HG03066 (cell line): ENCODE data around the gene SYNM.

Source experiments
- ATAC-seq: cut with Tn5 transposase; IDR thresholded peaks from one replicate; pipeline ENCODE4 v1.9.1; 2021; ENCODE audit warnings: low read depth; ENCODE audit not compliant: unreplicated experiment

The SYNM gene

DNA sequence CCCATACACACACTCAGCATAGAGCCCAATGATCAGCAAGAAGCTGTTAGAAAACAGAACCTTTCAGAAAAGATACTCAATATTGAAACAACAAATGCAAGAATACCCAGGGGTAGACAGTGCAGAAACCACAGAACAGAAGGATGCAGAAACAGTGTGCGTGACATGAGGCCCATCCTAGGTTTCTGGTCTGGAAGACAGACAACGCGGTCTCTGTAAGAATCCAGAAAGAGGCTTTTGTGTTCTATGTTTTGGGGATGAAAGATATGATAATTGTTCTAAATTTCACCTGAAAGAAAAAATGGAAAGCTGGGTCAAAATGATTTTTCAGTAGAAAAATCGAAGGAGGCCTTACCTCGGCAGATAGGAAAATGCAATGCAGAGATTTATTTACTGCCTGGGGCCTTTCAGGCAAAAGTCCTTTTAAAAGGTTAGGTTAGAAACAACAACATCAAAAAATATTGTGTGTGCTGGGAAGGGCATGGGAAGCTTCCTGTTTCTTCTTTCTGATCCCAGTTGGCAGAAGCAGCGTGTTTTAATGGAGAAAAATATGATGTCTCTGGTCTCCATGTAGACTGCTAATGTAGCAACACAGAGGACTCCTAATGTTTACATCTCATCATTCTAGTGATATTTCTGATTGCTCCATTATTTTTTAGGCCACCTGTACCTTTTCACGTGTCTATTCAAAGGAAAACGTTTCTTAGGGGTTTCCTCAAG lies 17.0 kb downstream of the SYNM start:
- ATAC-seq, result no peak

DNA sequence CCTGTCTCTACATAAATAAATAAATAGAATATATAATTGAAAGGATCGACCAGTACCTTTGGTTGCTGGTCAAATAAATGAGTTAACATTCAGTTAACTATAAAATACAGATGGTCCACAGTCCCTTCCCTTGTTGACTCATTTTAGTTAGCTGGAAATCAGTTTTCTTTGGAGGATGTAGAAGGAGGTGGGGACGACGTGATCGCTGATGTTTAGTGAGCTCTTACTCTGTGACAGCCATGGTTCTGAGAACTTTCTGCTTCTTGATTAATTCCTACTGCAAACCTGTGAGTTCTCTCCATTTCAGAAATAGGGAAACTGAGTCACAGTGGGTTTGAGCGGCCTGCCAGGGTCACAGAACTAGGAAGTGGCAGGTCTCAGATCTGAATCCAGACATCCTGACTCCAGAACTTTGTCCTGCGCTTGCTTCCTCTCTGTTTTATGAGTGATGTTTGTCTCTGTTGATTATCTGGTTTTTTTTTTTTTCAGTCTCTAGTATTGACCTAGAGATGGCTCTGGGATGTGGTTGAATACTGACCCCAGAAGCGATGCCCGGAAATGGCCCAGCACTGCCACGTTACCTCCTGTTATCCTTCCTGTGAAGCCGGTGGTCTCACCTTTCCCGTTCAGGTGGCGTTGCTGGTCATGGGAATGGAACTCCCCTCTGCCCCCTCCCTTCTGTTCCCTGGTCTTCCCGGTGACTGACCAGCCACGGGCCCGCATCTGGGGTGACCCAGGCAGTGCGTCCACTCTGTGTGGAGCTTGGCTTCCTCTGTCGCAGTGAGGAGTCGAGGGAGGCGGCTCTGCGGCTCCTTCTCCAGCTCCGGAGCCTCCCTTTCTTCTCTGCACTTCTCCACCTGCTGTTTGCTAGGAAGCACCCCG lies 18.2 kb downstream of the SYNM start:
- no peak for ATAC-seq

DNA sequence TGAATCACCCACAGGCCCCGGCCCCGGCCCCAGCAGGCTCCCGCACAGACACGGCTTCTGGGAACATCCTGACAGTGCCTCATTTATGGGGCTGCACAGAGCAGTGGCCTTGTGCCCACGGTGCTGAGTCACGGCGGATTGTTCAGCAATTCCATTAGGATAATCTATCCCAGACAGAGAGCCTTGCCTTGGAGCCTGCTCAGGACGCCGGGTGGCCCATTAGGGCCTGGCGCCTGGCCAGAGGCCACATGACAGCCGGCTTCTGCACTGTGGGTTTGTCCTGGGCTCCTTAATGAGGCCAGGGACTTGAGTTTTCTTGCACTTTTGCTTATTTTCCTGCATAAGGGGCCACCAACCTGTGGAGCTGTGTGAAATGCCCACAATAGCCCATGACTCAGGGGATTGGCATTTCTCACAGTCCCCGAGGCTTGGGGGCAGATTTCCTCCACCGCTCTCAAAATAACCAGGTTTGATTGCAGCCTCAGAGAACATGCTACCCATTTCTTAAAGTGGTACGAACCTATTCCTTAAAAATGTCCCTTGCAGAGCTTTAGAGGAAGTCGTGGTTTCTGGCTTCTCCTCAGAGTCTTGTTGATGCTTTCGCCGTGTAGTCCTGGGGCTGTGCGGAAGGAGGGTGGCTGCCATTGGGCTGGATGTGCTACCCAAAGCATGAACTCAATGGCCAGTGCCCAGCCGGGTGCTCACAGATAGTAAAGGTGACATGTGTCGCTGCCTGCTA lies 19.0 kb downstream of the SYNM start:
- ATAC-seq, result no peak

GRCh38 chr15:99124641-99125040 lies 19.8 kb downstream of the SYNM start:
- ATAC-seq, result no peak

DNA sequence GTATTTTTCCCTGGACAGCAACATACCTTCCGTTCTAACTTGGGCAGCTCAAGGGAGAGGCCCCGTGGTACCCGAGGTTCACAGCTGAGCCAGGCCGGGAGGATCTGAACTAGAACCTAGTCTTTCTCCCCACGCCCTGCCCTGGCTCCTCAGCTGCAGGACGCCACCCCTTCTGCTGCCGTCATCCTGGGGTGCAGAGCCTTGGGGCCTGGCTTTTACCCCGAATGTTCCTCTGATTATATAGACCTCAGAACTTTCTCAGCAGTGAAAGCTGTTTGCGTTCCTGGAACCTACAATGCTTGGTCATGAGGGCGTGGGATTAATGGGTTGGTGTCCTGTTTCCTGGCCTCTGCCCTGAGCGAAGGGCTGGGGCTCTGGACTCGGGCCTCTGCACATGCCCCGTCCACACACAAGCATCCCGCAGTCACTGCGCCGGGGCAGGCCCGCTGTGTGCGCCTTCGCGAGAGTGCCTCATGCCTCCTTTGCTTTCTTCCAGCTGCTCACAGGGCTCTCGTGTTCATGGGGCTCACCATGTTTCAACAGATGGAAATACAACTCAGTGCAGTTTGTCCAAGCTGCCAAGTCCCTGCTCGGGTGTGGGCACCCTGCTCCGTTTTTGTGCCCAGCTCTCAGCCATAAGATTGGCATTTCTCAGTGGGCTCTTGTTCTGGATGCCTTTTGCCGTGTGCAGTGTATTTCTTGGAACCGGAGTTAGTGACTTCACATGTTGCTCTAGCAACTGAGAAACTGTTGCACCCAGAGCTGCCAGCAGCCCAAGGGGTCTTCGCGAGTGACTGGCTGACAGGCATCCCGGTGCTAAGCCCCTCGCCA lies 20.4 kb downstream of the SYNM start:
- ATAC-seq, result no peak

GRCh38 chr15:99126131-99126588 lies 21.3 kb downstream of the SYNM start:
- ATAC-seq, result no peak

DNA sequence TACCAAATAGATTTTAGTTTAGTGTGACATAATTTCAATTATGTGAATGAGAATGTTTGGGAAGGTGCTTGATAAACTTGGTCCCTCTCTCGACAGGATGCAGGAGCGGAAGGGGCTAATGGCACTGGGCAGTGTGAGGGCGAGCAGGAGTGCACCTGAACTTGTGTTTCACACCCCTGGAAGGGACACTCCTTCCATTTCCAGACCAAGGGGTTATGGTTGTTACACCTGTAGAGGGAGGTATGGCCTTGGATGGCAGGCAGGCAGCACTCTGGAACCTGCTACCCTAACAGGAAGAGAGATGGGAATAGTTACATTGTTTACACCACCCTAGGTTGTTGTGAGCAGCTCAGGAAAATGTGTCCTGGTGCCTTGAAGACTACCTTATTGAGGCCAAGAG lies 22.1 kb downstream of the SYNM start:
- no peak for ATAC-seq

GRCh38 chr15:99127773-99128172 lies 22.9 kb downstream of the SYNM start:
- no peak for ATAC-seq

DNA sequence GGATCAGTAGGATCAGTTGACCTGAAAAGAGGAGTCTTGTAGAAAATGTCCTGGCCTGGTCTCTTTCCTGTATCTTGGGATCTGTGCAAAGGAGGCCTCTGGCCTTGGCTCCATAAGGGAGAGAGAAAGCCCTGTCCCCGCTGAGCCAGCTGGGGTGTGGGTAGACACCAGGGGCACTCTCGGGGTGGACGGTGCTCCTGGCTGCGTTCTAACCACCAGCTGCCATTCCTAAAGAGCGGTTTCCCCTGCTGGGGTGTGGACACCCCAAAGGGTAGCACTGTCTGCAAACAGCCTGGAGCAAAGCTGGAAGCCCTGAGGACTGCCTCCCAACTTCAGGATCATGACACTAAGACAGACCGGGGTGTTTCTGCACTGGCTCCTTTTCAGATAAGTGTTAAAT lies 23.5 kb downstream of the SYNM start:
- no peak for ATAC-seq

GRCh38 chr15:99129644-99130043 lies 24.8 kb downstream of the SYNM start:
- no peak for ATAC-seq

DNA sequence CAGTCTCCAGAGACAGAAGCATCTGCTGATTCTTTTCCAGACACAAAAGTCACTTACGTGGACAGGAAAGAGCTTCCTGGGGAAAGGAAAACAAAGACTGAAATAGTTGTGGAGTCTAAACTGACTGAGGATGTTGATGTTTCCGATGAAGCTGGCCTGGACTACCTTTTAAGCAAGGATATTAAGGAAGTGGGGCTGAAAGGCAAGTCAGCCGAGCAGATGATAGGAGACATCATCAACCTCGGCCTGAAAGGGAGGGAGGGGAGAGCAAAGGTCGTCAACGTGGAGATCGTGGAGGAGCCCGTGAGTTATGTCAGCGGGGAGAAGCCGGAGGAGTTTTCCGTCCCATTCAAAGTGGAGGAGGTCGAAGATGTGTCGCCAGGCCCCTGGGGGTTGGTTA lies 25.4 kb downstream of the SYNM start:
- ATAC-seq, result no peak

GRCh38 chr15:99130765-99131440 lies 26.0 kb downstream of the SYNM start:
- ATAC-seq, result no peak

GRCh38 chr15:99131441-99132023 lies 26.7 kb downstream of the SYNM start:
- no peak for ATAC-seq

GRCh38 chr15:99132122-99132521 lies 27.2 kb downstream of the SYNM start:
- ATAC-seq, result no peak

GRCh38 chr15:99132634-99133287 lies 27.9 kb downstream of the SYNM start:
- ATAC-seq, result no peak

- no peak for ATAC-seq
Observed at GRCh38 chr15:99134317-99134821, 29.5 kb downstream of the SYNM start.

GRCh38 chr15:99135194-99135593 lies 30.3 kb downstream of the SYNM start:
- peak; percentile 69 for ATAC-seq

DNA sequence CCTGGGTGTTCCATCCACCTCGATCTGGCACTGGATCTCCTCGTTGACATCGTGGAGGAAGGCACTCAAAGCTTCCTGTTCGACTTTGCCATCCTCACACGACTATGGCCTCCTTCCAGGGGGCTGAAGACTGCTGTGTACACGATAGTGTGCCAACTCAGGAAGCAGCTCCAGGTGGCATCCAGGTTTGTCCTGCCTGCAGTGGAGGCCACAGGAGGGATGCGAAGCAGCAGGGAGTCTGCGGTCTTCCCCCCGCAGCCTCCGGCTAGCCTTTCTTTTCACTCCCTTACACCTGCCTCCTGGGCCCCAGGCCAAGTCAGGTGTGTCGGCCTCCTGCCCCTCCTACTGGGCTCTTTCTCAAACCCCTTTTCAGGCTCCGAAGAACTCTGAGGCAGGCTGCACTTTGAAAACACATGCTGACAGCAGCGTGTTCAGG lies 32.2 kb downstream of the SYNM start:
- no peak for ATAC-seq

DNA sequence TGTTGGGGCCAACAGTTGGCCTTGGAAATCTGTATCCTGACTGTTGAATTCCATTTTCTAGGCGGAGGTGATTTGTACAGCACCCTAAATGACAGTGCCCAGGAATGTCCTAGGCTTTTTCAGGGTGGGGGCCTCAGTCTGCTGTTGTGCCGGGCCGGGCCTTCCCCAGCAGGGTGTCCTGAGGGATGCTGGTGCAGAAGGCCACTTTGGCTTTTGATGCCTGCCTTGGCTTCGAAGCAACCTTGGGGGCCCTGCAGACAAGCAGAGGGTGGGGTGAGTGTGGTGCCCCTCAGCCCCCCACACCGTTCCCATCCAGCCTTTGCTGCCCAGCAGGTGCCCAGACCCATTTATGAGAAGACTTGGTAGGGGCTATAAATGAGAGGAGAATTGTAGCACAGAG lies 33.0 kb downstream of the SYNM start:
- ATAC-seq, result no peak
